ENCODE measurements around the gene INCA1. TPM values are rescaled to one million over a fixed set of nuclear protein-coding genes. Genes with fewer than 3 reads are reported as not detected.

Gene INCA1
- polyA plus RNA-seq, 1 of the 3 experiments (the other 2 are of a cell fraction), result 1.2 TPM

DNA sequence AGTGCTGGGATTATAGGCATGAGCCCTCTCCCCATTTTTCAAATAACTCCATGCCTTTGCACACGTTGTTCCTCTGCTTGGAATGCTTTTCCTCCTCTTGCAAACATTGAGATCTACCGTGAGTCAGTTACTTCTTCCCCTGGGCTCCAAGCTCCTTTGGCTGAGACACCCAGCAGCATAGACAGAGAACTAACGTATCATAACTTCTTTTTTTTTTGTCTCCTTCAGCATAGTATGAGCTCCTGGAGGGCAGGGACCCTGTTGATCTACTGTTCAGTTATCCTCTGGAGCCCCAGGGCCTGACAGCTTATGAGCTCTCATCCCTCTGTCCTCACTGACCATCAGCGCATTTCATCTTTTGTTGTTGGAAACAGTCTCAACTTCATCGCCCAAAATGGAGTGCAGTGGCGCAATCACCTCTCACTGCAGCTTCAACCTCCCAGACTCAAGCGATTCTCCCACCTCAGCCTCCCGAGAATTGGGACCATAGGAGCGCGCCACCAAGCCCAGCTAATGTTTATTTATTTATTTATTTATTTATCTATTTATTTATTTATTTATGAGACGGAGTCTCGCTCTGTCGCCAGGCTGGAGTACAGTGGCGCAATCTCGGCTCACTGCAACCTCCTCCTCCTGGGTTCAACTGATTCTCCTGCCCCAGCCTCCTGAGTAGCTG is 31.9 kb downstream of the INCA1 start:
- Histone ChIP-seq H3K27ac (ENCODE audit: low read depth in 2 of 2, low read length in 1 of 2) (no peak overlapping the region; a peak in 1 of 4 replicates), H3K36me3 (replicated peaks in 1 of 2; ENCODE audit: control insufficient read depth in 1 of 2, insufficient read depth in 2 of 2, low read length in 1 of 2) (peaks cover under 1 to 20% of the 10 kb centered on the region in 2 experiments), H3F3A (replicated peaks; ENCODE audit: insufficient read depth) (peaks cover 24% of the 10 kb centered on the region), H3K27me3 (ENCODE audit: insufficient read depth) (no peaks in the 10 kb centered on the region), H3K79me2 (ENCODE audit: insufficient read depth) (peaks cover 46% of the 10 kb centered on the region), H3K4me3 (ENCODE audit: low read depth in 2 of 2, low read length in 1 of 2) (no peak overlapping the region), H3K9ac (no peak overlapping the region), H3K4me1 (ENCODE audit: control insufficient read depth in 1 of 2, insufficient read depth in 2 of 2, low read depth in 1 of 2, low read length in 1 of 2) (peaks cover 16 to 24% of the 10 kb centered on the region in 2 experiments; a peak in 3 of 4 replicates), H2AFZ (ENCODE audit: low read depth) (no peak overlapping the region), H3K4me2 (no peak overlapping the region), H3K9me2 (no peaks in the 10 kb centered on the region), H3K9me3 (no peaks in the 10 kb centered on the region), H4K20me1 (ENCODE audit: insufficient read depth) (no peaks in the 10 kb centered on the region)
- POLR2A ChIA-PET, result interaction anchor here (3.6 to 4.2 kb wide), 2 partner anchors 13 to 18 kb away, joined by 32 to 56 read pairs; partner anchors contain the start of genes ENO3 and PFN1
- no peak for DNase-seq
- 97% methylated on average over 15 of the region's 15 CpGs for WGBS (ENCODE audit: low lambda C conversion rate)
- TF ChIP-seq, protein P1, sequence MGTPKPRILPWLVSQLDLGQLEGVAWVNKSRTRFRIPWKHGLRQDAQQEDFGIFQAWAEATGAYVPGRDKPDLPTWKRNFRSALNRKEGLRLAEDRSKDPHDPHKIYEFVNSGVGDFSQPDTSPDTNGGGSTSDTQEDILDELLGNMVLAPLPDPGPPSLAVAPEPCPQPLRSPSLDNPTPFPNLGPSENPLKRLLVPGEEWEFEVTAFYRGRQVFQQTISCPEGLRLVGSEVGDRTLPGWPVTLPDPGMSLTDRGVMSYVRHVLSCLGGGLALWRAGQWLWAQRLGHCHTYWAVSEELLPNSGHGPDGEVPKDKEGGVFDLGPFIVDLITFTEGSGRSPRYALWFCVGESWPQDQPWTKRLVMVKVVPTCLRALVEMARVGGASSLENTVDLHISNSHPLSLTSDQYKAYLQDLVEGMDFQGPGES (IDR thresholded peaks at IDR 0.05; ENCODE audit: low read depth, low read length), result no peak
- TF ChIP-seq TAF1 (IDR thresholded peaks at IDR 0.05; ENCODE audit: borderline replicate concordance, low read depth, low read length), result no peak
- TF ChIP-seq FOSL2 (IDR thresholded peaks at IDR 0.05; ENCODE audit: borderline replicate concordance, low read depth), result no peak
- TF ChIP-seq, protein P2, sequence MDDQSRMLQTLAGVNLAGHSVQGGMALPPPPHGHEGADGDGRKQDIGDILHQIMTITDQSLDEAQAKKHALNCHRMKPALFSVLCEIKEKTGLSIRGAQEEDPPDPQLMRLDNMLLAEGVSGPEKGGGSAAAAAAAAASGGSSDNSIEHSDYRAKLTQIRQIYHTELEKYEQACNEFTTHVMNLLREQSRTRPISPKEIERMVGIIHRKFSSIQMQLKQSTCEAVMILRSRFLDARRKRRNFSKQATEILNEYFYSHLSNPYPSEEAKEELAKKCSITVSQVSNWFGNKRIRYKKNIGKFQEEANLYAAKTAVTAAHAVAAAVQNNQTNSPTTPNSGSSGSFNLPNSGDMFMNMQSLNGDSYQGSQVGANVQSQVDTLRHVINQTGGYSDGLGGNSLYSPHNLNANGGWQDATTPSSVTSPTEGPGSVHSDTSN (IDR thresholded peaks at IDR 0.05), result no peak
- CTCF ChIA-PET, result interaction anchor here (0.5 to 3.0 kb wide), 4 partner anchors 8 to 56 kb away, joined by 3 to 20 read pairs (median 8); partner anchors contain the start of gene ENO3

DNA sequence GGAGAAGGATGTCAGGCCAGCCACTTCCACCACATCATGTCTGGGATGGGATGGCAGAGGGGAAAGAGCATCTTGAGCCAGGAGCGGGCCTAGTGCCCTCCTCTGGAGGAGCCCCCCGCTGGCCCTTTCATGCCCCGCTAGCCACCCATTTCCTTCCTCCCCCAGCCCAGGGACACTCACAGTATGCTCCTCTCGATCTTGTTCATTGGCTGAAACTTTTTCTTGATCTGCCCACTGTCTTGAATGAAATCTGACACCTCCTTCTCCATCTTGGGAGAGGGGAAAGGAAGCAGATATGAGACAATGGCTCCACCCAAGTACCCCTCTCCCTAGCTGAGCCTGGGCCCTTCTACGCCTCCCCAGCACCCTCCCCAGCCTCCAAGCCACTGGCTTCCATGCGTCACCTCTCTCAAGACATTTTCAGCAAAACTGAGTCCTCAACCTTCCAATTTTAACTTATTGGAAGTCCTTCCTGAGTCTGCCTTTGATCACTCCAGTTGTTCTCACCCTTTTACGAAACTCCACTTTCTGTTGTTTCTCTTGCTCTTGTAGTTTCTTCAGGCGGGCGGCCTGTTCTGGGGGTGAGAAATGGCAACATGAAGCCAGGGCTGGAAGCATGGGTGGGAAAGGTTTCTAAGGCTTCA is 36.9 kb downstream of the INCA1 start:
- Histone ChIP-seq H3K9ac (no peak overlapping the region), H3K27me3 (ENCODE audit: insufficient read depth) (no peaks in the 10 kb centered on the region), H3K4me3 (ENCODE audit: low read depth in 2 of 2, low read length in 1 of 2) (no peak overlapping the region), H3K4me1 (ENCODE audit: control insufficient read depth in 1 of 2, insufficient read depth in 2 of 2, low read depth in 1 of 2, low read length in 1 of 2) (peaks cover 0 to under 1% of the 10 kb centered on the region in 2 experiments; a peak in 1 of 4 replicates), H3F3A (replicated peaks; ENCODE audit: insufficient read depth) (peaks cover 13% of the 10 kb centered on the region), H3K36me3 (replicated peaks in 1 of 2; ENCODE audit: control insufficient read depth in 1 of 2, insufficient read depth in 2 of 2, low read length in 1 of 2) (peaks cover 4 to 17% of the 10 kb centered on the region in 2 experiments), H4K20me1 (ENCODE audit: insufficient read depth) (no peaks in the 10 kb centered on the region), H2AFZ (ENCODE audit: low read depth) (no peak overlapping the region), H3K9me3 (no peaks in the 10 kb centered on the region), H3K27ac (ENCODE audit: low read depth in 2 of 2, low read length in 1 of 2) (no peak overlapping the region), H3K4me2 (no peak overlapping the region), H3K9me2 (no peaks in the 10 kb centered on the region), H3K79me2 (ENCODE audit: insufficient read depth) (peaks cover 13% of the 10 kb centered on the region; the same call in 1 of the 2 replicates)
- 92% methylated on average over 9 of the region's 9 CpGs for WGBS (ENCODE audit: low lambda C conversion rate)
- CTCF ChIA-PET, result no interaction called here
- DNase-seq, result no peak
- TF ChIP-seq CTCF (IDR thresholded peaks at IDR 0.05), result no peak
- no peak for TF ChIP-seq CHD2 (IDR thresholded peaks at IDR 0.05; ENCODE audit: low read length, partially characterized antibody)
- TF ChIP-seq YY1 (IDR thresholded peaks at IDR 0.05; ENCODE audit: low read depth), result no peak
- no peak for TF ChIP-seq FOSL2 (IDR thresholded peaks at IDR 0.05; ENCODE audit: borderline replicate concordance, low read depth)
- no peak for TF ChIP-seq RCOR1 (IDR thresholded peaks at IDR 0.05; ENCODE audit: low read length)
- no peak for TF ChIP-seq GATA2 (CRISPR knock-in tag; IDR thresholded peaks at IDR 0.05)
- no peak for TF ChIP-seq NRF1 (IDR thresholded peaks at IDR 0.05; ENCODE audit: low read depth, low read length)
- no peak for TF ChIP-seq MAX (IDR thresholded peaks at IDR 0.05; ENCODE audit: low read depth)
- TF ChIP-seq GABPA (IDR thresholded peaks at IDR 0.05; ENCODE audit: low read depth), result no peak
- TF ChIP-seq JUND (IDR thresholded peaks at IDR 0.05), result no peak
- POLR2A ChIA-PET, result no interaction called here
